ENCODE results near the gene PLK1. TPM values are rescaled to one million over a fixed set of nuclear protein-coding genes. Genes with fewer than 3 reads are reported as not detected.

The PLK1 gene
- total RNA-seq, 1 donor: 16.8 TPM

- no peak overlapping the region for H3K4me3 ChIP-seq (ENCODE audit: low read depth, low read length)
- no peak for DNase-seq (ENCODE audit: low read depth)
- TF ChIP-seq CTCF (IDR thresholded peaks at IDR 0.05; ENCODE audit: insufficient read depth, low read length): no peak
These were observed 10.5 kb upstream of the PLK1 start for GRCh38 chr16:23668225-23668624.

- DNase-seq (ENCODE audit: low read depth): no peak
- no peak for TF ChIP-seq CTCF (IDR thresholded peaks at IDR 0.05; ENCODE audit: insufficient read depth, low read length)
- H3K4me3 ChIP-seq (ENCODE audit: low read depth, low read length): no peak overlapping the region
These were observed 9.8 kb upstream of the PLK1 start for GRCh38 chr16:23668873-23669272.

GRCh38 chr16:23670137-23670776, 8.4 kb upstream of the PLK1 start:
- no peak for TF ChIP-seq CTCF (IDR thresholded peaks at IDR 0.05; ENCODE audit: insufficient read depth, low read length)
- H3K4me3 ChIP-seq (ENCODE audit: low read depth, low read length): no peak overlapping the region

GRCh38 chr16:23673971-23674614, 4.6 kb upstream of the PLK1 start:
- H3K4me3 ChIP-seq (ENCODE audit: low read depth, low read length): no peak overlapping the region
- TF ChIP-seq CTCF (IDR thresholded peaks at IDR 0.05; ENCODE audit: insufficient read depth, low read length): no peak
- DNase-seq (ENCODE audit: low read depth): no peak

More at GRCh38 chr16:23670137-23670776, 8.4 kb upstream of the PLK1 start:
- peak; percentile 77 for DNase-seq (ENCODE audit: low read depth)

- H3K4me3 ChIP-seq (ENCODE audit: low read depth, low read length): no peak overlapping the region
- no peak for TF ChIP-seq CTCF (IDR thresholded peaks at IDR 0.05; ENCODE audit: insufficient read depth, low read length)
- peak; percentile 17 for DNase-seq (ENCODE audit: low read depth)
These were observed 1.7 kb upstream of the PLK1 start for GRCh38 chr16:23676924-23677480.

GRCh38 chr16:23679274-23679985, 741 bp downstream of the PLK1 start:
- DNase-seq (ENCODE audit: low read depth): peak; percentile 27
- H3K4me3 ChIP-seq (ENCODE audit: low read depth, low read length): peak overlapping the region; percentile 71

More at GRCh38 chr16:23679274-23679985, 741 bp downstream of the PLK1 start:
- no peak for TF ChIP-seq CTCF (IDR thresholded peaks at IDR 0.05; ENCODE audit: insufficient read depth, low read length)
